D341Med (cell line): Measurements from ENCODE around the gene MESD.
A peak's percentile ranks its signal among the peaks of the same experiment; 100 is the strongest.

ENCODE experiments used
- DNase-seq: peaks from one replicate; pipeline ENCODE4 v3.0.0; 2012; ENCODE audit warnings: low spot score

MESD gene

DNA sequence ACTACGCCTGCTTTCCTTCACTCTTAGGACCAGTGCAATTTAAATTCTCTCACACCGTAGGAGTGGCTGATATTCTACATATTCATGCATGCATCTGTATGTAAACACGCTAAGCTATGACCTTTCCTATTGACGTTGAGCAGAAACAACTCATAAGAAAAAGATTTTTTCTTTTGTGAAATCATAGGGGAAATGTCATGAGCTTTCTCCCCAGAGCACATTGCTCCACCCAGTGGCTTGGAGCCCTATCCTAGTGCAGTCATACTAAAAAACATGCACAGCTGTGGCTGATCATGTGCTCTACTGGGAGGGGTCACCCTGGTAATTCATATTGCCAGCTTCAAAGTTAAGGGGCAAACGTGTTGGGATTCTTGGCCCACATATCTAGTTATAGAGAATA is 1.8 kb upstream of the MESD start:
- no peak for DNase-seq

DNA sequence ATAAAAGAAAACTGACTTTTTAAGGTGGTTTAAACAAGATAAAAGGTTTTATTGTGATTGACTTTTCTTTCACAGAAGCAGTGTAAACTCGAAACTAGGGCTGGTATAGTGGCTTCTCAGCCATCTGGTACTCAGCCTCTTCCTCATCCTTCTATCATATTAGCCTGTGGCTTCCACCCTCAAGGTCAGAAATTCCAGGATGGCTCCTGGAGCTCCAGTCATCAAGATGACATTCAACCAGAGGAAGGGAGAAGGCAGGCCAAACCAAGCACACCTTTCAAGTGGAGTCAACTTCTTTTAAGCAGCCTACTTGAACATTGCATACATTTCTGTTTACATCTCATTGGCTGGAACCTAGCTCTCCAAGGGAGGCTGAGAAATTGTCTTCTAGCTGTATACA is 1.3 kb upstream of the MESD start:
- DNase-seq = no peak

DNA sequence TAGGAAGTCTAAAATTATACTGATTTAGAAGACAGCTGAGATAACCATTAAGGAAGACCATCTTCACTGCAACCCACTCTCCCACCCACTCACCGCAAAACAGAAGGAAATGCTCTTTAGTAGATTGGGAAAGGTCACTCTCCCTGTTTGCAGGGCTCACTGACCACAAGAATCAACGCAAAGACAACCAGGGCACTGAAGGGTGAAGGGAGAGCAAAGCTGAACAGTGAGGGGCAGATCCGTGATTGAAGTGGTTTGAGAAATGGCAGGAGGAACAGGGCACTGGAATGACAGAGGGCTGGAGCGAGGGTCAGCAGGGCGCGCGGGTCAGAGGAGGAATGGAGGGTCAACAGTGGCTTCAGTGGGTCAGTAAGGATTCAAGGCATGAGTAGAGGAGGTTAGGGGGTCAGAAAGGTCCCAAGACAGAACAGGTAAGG is 520 bp downstream of the MESD start:
- no peak for DNase-seq

DNA sequence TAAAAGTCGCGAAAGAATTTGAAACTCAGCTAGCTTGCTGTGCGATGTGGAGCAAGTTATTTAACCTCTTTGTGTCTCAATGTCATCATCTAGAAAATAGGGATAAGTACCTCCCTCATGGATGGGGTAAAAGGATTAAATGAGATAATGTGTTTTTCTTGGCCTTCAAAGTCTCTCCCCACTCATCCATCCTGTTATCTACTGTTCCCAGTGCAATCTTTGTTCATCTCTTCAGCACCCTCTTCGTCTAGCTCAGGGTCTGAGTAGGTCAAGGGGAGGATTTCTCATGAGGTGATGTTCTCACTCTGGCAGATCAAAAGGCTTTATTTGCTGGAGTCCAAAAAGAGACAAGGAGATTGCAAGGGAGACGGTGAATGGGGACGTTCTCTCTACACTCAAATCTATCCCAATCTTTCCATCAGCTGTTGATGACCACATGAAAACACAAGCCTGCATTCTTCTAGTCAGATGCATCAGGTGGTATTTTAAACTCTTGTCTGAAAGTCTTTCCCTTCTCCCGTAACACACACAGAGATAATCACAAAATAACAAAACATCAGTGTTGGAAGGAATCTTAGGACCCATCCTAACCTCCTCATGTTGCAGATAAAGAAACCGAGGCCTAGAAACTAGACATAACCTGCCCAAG is 1.3 kb downstream of the MESD start:
- DNase-seq = no peak

DNA sequence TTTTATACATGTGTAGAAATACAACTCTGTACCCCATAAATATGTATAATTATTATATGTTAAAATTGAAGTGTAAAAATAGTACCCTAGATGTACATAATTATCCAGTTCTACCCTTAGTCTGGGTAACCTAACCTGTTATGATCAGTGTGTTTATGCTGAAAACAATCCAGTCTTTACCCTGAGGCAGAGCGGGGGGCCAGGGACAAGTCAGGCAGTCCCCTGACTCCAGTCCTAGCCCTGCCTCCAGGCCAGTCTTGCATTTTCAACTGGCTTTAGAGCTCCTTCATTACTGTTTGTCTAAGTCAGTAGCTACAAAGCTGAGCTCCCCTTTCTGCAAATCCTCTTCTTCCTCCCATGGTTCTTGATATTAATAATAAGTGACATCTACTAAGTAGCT is 3.1 kb downstream of the MESD start:
- DNase-seq = no peak

DNA sequence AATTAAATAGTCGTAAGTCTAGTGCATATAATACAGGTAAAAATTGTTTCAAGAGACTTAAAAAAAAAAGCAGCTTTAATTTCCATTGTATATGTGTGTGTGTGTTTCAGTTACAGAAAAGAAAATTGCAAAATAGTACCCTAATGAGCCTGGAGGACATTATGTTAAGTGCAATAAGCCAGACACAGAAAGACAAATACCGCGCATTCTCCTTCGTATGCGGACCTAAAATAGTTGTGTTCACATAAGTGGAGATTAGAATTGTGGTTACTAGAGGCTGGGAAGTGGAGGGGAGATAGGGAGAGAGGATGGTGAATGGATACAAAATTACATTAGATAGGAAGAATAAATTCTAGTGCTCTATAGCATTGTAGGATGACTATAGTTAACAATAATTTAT is 3.6 kb downstream of the MESD start:
- no peak for DNase-seq

DNA sequence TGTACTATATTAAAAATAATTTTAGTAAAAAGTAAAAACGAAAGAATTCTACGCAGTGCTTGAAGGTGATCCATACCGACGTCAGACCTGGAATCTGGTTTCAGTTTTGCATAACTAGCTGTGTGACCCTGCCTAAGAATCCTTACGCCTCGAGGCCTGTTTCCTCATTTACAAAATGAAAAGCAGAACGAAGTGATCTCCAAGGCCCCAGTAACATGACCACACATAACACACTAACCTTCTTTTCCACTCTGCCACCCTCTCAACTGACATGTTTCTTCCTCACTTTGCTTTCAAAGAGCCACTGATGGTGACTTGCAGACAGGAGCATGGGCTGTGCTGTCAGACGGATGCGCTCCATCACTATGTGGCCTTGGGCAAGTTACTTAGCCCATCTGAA is 4.8 kb downstream of the MESD start:
- DNase-seq = no peak

DNA sequence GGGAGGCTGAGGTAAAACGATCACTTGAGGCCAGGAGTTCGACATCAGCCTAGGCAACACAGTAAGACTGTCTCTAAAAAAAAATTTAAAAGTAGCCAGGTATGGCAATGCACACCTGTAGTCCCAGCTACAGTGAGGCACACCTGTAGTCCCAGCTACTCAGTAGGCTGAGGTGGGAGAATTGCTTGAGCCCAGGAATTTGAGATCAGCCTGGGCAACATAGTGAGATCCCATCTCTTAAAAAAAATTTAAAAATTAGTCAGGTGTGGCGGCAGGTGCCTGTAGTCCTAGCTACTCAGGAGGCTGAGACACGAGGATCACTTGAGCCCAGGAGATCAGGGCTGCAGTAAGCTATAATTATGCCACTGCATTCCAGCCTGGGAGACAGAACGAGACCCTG is 6.8 kb downstream of the MESD start:
- DNase-seq = no peak

DNA sequence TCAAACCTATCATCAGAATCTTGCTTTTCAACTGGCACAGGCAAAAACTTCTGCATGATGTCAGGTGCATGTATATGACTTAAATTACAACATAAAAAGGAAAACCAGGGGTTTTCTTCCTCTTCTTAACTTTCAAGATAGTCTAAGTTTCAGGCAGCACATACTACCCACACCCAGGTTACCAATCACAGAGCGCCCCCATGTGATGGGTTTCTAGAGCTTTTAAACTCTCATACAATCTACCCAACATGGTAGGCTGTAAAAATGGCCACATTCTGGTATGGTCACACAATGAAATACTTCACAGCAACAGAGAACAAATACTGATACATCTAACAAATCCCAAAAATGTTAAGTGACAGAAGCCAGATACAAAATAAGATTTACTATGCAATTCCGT is 7.4 kb downstream of the MESD start:
- no peak for DNase-seq

DNA sequence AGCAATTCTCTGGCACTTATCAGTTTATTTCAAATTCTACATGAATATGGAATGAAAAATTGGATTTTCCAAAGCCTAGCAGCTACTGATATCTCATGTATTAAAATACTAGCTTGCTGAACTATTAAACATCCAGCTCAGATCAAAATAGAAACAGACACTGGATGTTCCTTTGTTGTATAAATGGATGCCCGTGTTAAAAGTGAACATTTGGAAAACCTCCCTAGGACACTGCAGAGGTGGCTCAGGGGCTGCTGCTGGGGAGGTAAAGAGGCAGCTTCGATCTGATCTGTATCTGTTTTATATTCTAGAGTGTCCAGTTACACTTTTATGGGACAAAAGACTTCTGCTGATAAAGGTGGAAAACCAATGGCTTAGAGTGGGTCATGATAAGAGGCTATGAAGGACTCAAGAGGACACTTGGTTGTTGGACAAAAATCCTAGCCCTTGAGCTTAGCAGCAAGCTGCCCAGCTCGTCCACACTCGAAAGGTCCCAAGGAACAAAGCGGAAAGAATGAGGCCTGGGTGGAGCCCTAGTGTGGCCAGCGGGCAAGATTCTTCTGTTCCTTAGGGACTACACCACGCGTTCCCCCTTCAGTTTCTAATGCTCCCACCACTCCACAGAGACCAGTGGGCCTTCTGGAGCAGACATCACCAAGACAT is 9.9 kb downstream of the MESD start:
- DNase-seq = no peak

DNA sequence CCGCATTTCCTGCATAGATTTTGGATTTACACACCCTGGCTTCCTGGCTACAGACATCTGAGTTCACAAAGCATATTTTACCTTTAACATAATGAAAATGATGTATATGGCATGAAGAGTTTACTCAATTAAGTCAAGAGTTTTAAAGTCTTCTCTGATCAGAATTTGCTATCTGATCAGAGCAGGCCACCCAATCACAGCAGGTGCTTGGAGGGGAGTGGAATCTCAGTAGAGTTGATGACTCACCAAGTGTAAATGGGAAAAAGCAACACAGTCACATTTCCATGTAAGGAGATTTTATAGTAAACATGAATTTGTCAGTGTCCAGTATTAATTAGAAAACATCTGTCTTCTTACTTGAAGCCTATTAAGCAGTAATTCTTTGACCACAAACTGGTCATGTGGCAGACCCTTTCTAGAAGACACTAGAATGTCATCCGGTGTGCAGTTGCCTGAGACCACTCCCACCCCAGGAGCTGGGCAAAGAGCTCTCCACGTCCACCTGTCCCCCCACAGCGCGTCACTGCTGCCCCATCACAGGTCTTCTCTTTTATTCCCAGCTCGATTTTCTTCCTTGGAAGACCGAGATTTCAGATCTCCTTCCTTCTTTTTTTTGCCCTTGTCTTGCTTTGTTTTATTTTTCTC is 10.8 kb downstream of the MESD start:
- DNase-seq = no peak

DNA sequence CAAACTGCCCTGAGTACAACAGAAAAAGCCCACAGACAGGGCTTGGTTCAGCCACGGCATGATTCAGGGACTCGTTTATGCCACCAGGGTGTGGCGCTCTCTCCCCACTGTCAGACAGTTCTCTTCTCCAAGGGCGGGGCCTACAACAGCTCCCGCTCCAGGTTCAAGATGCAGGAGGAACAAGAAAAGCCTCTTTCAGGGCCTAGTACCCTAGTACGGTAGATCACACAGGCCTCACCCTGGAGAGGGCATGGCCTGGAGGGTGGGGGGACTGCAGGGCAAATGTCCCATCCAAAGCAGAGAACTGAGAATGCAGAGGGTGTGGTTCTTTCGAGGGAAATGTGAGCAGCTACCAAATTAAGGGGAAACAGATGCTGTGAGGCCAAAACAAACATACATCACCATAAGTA is 12.0 kb downstream of the MESD start:
- peak; percentile 77 for DNase-seq

DNA sequence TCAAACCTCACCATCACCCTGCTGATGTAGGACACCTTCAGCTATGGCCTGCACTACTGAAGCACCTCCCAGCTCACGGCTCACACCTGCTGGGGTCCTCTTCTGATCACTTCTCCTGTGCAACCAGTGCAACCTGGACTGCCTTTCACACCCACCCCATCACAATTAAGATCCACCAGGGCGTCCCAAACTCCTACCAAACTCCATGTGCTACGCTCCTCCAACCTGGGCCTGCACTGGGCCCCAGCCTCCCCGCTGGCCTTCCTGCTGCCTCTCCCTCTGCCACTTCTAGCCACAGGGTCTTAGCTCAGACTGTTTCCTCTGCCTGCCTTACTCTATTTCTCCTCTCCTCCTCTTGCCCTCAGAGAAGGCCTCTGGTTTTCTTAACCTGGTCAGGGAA is 12.8 kb downstream of the MESD start:
- no peak for DNase-seq

DNA sequence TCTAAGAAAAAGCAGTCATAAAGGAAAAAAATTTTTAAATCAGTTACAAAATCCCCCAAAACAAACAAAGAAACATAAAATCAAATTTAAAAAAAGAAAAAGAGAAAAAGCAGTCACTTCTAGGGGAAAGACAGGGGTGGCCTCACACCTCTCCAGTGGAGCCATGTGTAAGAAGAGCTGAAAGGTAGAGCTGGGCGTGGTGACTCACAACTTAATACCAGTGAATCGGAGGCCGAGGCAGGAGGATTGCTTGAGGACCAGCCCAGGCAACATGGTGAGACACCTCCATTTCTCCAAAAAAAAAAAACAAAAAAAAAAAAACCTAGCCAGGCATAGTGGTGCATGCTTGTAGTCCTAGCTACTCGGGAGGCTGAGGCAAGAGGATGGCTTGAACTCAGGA is 14.7 kb downstream of the MESD start:
- no peak for DNase-seq

DNA sequence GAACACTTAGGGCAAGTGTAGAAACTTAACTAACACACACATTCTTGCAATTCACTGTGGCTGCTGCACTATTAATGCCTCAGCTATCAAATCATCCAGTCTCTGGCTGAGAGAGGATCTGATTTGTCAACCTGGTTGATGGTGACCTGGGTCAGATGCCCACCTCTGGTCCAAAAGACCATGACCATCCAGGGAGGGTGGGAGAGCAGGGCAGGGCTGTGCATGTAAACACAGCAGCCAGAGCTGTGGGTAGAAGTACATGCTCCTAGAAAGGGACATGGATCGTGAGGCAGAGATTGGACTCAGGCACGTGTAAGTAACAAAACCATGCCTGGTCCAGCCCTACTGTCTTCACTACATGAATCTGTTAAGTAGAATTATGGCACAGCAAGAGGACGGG is 17.3 kb downstream of the MESD start:
- no peak for DNase-seq

DNA sequence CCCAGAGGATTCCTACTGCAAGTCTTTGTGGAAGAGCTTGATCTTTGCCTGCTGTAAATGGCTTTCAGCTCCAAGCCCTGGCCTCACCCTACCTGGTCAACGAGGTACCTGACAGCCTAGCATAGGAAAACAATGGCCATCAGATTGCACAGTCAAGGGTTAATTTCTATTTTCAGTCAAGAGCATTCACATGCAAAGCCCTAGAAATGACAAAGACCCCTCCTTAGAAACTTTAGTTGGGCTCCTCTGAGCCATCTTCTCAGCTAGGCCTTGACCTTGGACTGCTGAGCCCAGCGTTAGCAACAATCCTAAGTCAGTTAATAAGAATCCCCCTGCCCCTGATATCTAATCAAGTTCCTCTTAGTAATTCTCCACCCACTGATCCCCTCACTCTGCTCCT is 18.5 kb downstream of the MESD start:
- no peak for DNase-seq

DNA sequence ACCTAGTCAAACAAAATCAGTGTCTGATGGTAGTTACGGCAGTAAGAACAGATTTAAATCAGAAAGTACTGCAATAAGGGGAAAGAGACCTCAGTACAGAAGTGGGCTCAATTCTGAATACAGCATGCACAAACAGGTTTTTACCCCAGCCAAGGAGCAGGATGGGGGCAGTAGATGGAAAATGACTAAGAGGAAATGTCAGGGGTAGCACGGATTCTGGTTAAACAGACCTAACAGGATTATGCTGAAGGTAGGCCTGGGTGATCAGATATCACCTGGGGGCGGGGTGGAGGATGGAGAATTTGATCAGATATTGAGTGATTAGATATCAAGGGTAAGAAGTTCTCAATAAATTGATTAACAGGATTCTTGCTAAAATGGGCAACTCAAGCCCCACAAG is 19.0 kb downstream of the MESD start:
- DNase-seq = no peak

DNA sequence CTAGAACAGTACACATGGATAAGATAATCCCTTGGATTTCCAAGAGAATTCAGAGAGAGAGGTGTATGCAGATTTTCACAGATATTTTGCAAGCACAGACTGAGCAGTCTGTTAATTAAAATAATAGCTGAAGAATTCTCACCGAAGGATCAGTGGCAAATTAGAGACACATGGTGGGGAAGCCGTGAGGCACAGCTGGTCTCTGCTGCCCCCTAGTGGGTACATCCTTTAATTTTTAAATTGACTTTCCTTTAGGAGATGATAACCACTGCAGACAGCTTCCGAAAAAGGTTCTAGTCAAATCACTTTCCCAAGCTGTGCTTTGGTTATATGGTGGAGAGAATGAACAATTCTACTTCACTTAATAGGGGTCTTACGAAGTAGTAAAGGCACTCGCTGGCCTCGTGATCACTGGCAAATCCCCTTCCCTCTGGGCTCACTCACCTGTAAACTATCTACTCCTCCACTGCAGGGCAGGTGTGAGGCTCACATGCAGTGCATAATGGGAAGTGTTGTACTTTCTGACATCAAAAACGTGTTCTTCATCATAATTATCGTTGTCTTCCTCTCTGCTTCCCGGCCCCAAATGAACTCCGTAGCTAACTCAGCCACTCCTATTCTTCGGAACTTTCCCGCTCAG is 19.5 kb downstream of the MESD start:
- DNase-seq = peak; percentile 74

DNA sequence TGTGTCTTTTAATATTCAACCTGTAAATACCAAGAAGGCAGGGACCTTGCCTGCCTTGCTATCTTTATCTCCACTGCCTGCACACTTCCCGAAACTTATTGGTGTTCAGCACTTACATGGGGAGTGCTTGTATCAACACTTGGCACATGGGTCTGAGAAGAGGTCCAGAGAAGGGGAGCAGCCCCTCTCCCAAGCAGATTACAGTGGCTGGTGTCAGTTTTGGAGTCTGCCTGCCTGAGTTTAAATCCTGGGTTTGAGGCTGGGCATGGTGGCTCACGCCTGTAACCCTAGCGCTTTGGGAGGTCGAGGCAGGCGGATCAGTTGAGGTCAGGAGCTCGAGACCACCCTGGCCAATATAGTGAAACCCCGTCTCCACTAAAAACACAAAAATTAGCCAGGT is 20.3 kb downstream of the MESD start:
- DNase-seq = no peak

DNA sequence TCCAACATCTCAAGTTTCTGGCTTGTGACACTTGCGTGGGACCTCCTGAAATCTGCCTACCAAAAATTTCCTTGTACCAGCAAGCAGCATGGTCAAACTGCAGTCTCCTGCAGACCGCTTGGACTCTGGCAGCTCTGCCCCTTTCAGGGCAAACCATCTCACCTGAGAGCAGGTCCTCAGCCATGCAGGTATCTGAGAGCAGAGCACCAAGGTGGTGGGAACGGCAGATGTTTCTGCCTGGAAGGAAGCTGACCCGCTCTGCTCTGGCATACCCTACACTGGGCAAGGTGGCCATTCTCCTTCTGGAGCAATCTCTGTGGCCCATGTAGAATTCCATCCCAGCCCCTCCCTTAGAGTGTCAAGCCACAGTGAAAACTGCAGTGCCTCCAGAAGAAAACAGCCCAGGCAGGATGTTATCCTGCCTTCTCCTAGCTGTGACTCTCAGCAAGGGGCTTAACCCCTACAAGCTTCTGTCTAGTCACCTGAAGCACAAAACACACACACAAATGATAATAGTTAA is 21.6 kb downstream of the MESD start:
- DNase-seq = no peak

DNA sequence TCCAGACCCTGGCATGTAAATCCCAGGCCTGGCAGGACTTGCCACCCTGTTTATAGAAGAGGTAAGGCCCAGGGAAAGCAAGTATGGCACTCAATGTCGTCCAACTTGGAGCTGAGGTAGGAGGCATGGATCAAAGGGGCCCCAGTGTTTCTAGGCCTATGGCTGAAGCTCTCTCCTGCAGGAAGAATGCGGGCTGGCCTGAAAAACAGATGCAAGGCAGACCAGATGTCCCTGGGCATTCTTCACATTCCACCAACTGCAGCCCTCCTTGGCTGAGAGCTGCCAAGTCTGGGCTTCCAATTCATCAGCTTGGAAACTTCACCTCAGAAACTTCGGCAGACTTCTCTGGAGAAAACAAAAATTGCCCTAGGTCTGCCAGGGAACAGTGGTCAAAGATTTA is 22.2 kb downstream of the MESD start:
- DNase-seq = no peak

DNA sequence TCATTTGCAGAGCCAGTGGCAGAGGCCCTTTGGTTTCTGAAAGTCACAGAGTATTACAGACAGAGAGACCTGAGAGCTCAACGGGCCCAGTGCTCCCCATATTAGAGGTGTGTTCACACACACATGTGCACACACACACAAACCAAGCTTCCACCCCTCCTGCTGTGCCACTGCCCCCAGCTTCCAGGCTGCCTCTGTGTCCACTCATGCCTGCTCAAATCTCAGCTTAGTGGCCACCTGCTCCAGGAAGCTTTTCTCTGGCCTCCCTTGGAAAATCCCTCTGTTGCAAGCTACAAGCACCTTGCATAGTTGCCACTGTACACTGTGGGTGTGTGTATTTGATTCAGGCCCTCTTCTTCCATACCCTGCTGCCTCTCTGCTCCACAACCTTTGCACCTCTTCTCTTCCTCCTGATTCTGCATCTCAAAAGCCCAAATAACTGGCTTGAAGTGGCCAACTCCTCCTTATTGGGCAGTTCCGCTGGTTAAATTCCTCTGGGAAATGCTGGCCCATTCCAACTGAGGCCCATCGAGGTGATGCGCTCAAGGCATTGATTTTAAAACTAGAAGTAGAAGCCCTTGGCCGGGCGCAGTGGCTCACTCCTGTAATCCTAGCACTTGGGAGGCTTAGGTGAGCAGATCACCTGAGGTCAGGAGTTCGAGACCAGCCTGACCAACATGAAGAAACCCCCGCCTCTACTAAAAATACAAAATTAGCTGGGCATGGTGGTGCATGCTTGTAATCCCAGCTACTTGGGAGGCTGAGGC is 23.0 kb downstream of the MESD start:
- no peak for DNase-seq
